Parathyroid adenoma (tissue), 2 donors: Measurements from ENCODE around the gene LRRTM4.
"Not testable (repeated sequence)": the region's sequence is repeated elsewhere in the genome, so short reads cannot be mapped to it uniquely, and the experiment has no call there.

Experiments
- H2AFZ ChIP-seq: fragments of 300-600 bp; sonication (generic); one replicate; pipeline ENCODE4 v1.7.0; 2017; ENCODE audit warnings: antibody characterized with exemption, mild to moderate bottlenecking
- H3K27ac ChIP-seq: fragments of 300-600 bp; sonication (generic); one replicate; pipeline ENCODE4 v1.7.0; 2017
- H3K27me3 ChIP-seq: fragments of 300-600 bp; sonication (generic); one replicate; pipeline ENCODE4 v1.7.0; 2017; ENCODE audit warnings: low read length; ENCODE audit not compliant: control insufficient read depth, insufficient read depth
- H3K36me3 ChIP-seq: fragments of 300-600 bp; sonication (generic); one replicate; pipeline ENCODE4 v1.7.0; 2017; ENCODE audit warnings: low read length; ENCODE audit not compliant: control insufficient read depth, insufficient read depth
- H3K4me1 ChIP-seq: fragments of 300-600 bp; sonication (generic); one replicate; pipeline ENCODE4 v1.7.0; 2017; ENCODE audit warnings: control low read depth
- H3K4me2 ChIP-seq: fragments of 300-600 bp; sonication (generic); one replicate; pipeline ENCODE4 v1.7.0; 2017; ENCODE audit warnings: low read length
- H3K4me3 ChIP-seq: fragments of 300-600 bp; sonication (generic); one replicate; pipeline ENCODE4 v1.7.0; 2017; ENCODE audit warnings: low read depth, low read length
- H3K79me2 ChIP-seq: fragments of 300-600 bp; sonication (generic); one replicate; pipeline ENCODE4 v1.7.0; 2017; ENCODE audit warnings: control low read depth
- H3K9ac ChIP-seq: fragments of 300-600 bp; sonication (generic); one replicate; pipeline ENCODE4 v1.7.0; 2017; ENCODE audit warnings: mild to moderate bottlenecking
- H3K9me3 ChIP-seq: fragments of 300-600 bp; sonication (generic); one replicate; pipeline ENCODE4 v1.7.0; 2017; ENCODE audit warnings: low read length; ENCODE audit not compliant: control insufficient read depth
- TF ChIP-seq, protein P1 (sequence below): fragments of 300-600 bp; sonication (generic); IDR thresholded peaks from one replicate; pipeline ENCODE4 v1.7.0; 2017; ENCODE audit warnings: antibody characterized with exemption, mild to moderate bottlenecking
- donor health status: primary hyperparathyroidism.

Gene LRRTM4

DNA sequence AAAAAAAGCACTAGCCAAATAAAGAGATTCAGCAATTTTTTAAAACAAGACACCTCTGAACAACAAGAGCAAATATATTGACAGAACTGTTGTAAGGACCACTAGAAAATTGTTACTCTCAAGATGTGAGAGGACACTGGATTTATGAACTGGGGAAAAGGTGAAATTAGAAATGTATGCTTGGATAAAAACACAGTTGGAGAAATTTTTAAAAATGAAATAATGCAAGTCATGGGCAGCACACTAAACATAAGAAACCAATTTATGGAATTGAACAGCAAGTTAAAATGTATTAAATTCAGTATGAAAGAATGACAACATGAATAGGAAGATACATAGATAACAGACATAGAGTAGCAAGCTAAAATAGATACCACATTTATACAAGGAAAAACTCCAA, 377.4 kb downstream of the LRRTM4 start:
- Histone ChIP-seq H3K27ac (no peak overlapping the region), H3K4me1 (no peaks in the 10 kb centered on the region), H2AFZ (no peak overlapping the region), H3K36me3 (no peaks in the 10 kb centered on the region), H3K79me2 (no peaks in the 10 kb centered on the region), H3K9me3 (no peaks in the 10 kb centered on the region), H3K9ac (no peak overlapping the region), H3K27me3 (no peaks in the 10 kb centered on the region), H3K4me3 (no peak overlapping the region), H3K4me2 (no peak overlapping the region)
- TF ChIP-seq, protein P1, sequence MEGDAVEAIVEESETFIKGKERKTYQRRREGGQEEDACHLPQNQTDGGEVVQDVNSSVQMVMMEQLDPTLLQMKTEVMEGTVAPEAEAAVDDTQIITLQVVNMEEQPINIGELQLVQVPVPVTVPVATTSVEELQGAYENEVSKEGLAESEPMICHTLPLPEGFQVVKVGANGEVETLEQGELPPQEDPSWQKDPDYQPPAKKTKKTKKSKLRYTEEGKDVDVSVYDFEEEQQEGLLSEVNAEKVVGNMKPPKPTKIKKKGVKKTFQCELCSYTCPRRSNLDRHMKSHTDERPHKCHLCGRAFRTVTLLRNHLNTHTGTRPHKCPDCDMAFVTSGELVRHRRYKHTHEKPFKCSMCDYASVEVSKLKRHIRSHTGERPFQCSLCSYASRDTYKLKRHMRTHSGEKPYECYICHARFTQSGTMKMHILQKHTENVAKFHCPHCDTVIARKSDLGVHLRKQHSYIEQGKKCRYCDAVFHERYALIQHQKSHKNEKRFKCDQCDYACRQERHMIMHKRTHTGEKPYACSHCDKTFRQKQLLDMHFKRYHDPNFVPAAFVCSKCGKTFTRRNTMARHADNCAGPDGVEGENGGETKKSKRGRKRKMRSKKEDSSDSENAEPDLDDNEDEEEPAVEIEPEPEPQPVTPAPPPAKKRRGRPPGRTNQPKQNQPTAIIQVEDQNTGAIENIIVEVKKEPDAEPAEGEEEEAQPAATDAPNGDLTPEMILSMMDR, result no peak

DNA sequence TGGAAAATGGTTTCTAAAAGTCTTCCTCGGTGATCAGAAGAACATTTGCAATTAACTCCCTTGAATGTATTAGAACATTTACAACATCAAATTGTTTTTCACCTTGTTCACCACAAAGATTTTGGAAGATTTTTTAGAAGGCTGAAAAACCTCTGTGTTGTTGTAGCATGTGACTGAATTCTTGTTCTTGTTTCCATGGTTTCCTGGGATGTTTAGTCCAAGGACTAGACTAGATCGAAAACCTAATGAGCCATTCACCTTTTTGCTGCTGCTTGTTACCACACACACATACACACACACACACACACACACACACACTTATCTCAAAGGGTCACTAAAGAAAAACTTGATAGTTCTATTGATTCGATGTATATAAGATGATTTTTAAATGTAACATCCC, 380.0 kb downstream of the LRRTM4 start:
- no peaks in the 10 kb centered on the region for H3K27me3 ChIP-seq
- no peak overlapping the region for H3K4me2 ChIP-seq
- H3K79me2 ChIP-seq, result no peaks in the 10 kb centered on the region
- no peak overlapping the region for H3K27ac ChIP-seq
- no peaks in the 10 kb centered on the region for H3K36me3 ChIP-seq
- no peaks in the 10 kb centered on the region for H3K9me3 ChIP-seq
- no peaks in the 10 kb centered on the region for H3K4me1 ChIP-seq
- no peak overlapping the region for H3K4me3 ChIP-seq
- TF ChIP-seq, protein P1, result no peak
- H3K9ac ChIP-seq, result no peak overlapping the region
- no peak overlapping the region for H2AFZ ChIP-seq

DNA sequence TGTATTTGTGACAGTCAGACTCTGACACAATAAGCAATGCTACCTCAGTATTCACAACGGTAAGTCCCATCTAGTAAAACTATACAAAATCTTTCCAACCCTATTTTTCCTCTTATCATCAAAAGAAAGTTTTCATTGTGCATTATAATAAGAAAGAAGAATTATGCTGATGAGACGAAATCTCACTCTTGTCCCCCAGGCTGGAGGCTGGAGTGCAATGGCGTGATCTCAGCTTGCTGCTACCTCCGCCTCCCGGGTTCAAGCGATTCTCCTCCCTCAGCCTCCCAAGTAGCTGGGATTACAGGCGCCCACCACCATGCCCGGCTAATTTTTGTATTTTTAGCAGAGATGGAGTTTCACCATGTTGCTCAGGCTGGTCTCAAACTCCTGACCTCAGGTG, 393.7 kb downstream of the LRRTM4 start:
- H3K79me2 ChIP-seq, H3K27me3 ChIP-seq, H3K4me2 ChIP-seq, H3K4me3 ChIP-seq, H3K27ac ChIP-seq, H3K9me3 ChIP-seq, H3K36me3 ChIP-seq, H2AFZ ChIP-seq, H3K9ac ChIP-seq, H3K4me1 ChIP-seq: not testable (repeated sequence)

DNA sequence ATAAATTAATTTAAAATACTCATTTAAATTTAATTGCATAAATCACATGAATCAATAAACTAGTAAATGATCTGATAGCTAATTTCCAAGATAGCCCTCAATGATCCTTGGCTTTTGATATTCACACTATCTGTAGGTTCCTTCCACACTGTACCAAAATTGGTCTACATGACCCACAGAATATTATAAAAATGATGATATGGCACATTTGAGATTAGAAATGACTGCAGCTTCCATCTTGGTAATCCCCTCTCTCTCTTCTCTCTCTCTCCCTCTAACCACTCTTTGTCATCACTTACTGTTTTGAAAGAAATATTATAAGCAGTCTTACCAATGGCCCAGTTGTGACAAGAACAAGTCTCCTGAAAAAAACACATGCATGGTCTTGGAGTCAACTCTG, 394.8 kb downstream of the LRRTM4 start:
- no peak overlapping the region for H2AFZ ChIP-seq
- H3K4me1 ChIP-seq, result no peaks in the 10 kb centered on the region
- no peaks in the 10 kb centered on the region for H3K36me3 ChIP-seq
- H3K27ac ChIP-seq, result no peak overlapping the region
- no peak overlapping the region for H3K4me3 ChIP-seq
- TF ChIP-seq, protein P1, result no peak
- H3K9ac ChIP-seq, result no peak overlapping the region
- H3K79me2 ChIP-seq, result no peaks in the 10 kb centered on the region
- no peaks in the 10 kb centered on the region for H3K9me3 ChIP-seq
- H3K4me2 ChIP-seq, result no peak overlapping the region
- H3K27me3 ChIP-seq, result no peaks in the 10 kb centered on the region

DNA sequence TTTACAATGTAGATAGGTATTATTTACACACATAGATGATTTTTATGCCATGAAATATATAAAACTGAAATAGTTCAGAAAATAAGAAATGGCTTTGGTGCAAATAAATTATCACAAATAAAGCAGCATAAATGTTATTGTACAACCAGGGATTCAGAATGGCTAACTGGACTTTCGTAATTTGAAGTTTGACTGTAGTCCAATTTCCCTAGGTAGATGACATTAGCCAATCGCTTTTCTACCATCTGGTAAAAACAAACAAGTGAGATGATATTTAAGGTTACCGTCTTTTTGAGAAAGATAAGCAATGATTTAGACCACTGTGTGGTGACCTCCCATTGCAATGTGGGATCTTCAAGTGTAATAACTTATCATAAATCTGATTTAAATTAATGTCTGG, 400.7 kb downstream of the LRRTM4 start:
- Histone ChIP-seq H3K4me2 (no peak overlapping the region), H3K36me3 (no peaks in the 10 kb centered on the region), H3K9ac (no peak overlapping the region), H2AFZ (no peak overlapping the region), H3K79me2 (no peaks in the 10 kb centered on the region), H3K27me3 (no peaks in the 10 kb centered on the region), H3K4me3 (no peak overlapping the region), H3K4me1 (no peaks in the 10 kb centered on the region), H3K9me3 (no peaks in the 10 kb centered on the region), H3K27ac (no peak overlapping the region)
- TF ChIP-seq, protein P1, result no peak
